GM18868 (cell line): ENCODE data around the gene TNFAIP2.

ENCODE experiments used
- ATAC-seq: cut with Tn5 transposase; IDR thresholded peaks from one replicate; pipeline ENCODE4 v1.9.1; 2021; ENCODE audit warnings: mild to moderate bottlenecking, moderate library complexity; ENCODE audit not compliant: unreplicated experiment

The TNFAIP2 gene

GRCh38 chr14:103179094-103179493 lies 55.8 kb downstream of the TNFAIP2 start:
- ATAC-seq = no peak

GRCh38 chr14:103180331-103180730 lies 57.1 kb downstream of the TNFAIP2 start:
- no peak for ATAC-seq

- no peak for ATAC-seq
Observed at GRCh38 chr14:103184046-103184445, 60.8 kb downstream of the TNFAIP2 start.

GRCh38 chr14:103185051-103186029 lies 62.1 kb downstream of the TNFAIP2 start:
- ATAC-seq = no peak

- ATAC-seq = no peak
Observed at GRCh38 chr14:103186241-103186822, 63.1 kb downstream of the TNFAIP2 start.
